Measurements from ENCODE around the gene GYPE.
"Not testable (repeated sequence)": the region's sequence is repeated elsewhere in the genome, so short reads cannot be mapped to it uniquely, and the experiment has no call there.

DNA sequence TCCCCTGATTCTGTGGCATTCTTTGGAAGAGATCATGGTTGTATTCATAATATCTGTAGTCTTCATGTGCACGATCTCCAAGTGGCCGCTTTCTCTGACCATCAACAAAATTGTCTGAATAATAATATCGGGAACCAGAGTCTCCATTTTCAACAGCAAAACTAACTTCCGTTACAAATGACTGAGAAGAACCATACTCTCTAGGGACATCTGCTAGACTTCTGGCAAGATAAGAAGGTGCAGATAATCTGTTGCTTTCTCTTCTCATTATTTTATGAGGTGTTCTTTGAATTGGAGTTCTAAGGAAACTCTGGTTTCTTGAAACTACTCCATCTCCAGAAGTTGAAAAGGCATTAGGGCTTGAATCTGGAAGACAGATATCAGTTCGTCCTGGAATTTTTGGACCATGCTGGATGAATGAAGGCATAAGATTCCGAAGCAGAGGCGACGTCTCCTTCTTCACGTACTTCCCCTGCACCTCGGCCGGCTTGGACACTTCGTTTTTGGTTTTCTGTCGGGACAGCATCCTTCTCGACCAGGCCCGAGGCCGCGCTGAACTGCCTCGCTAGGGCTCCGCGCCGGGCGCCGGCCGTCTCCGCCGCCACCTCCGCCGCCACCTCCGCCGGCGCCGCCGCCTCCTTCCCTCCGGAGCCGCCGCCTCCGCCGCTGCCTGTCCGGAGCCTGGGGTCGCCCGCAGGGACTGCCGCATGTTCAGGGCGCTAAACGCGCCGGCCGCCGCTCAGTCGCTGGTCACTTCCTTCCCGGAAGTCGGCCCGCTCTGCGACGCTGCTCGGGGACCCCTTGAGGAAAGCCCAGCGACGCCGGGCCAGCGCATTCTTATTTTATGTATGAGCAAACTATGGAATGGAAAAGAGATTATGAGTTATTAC lies 6.4 kb upstream of the GYPE start:
- TF ChIP-seq, protein P1, sequence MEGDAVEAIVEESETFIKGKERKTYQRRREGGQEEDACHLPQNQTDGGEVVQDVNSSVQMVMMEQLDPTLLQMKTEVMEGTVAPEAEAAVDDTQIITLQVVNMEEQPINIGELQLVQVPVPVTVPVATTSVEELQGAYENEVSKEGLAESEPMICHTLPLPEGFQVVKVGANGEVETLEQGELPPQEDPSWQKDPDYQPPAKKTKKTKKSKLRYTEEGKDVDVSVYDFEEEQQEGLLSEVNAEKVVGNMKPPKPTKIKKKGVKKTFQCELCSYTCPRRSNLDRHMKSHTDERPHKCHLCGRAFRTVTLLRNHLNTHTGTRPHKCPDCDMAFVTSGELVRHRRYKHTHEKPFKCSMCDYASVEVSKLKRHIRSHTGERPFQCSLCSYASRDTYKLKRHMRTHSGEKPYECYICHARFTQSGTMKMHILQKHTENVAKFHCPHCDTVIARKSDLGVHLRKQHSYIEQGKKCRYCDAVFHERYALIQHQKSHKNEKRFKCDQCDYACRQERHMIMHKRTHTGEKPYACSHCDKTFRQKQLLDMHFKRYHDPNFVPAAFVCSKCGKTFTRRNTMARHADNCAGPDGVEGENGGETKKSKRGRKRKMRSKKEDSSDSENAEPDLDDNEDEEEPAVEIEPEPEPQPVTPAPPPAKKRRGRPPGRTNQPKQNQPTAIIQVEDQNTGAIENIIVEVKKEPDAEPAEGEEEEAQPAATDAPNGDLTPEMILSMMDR (IDR thresholded peaks at IDR 0.05; ENCODE audit: low read depth, low read length, poor library complexity, severe bottlenecking) = not testable (repeated sequence)
- not testable (repeated sequence) for TF ChIP-seq EZH2phosphoT487 (IDR thresholded peaks at IDR 0.05; ENCODE audit: borderline replicate concordance, low read length)
